ENCODE measurements around the gene PAPPA. TPM values are rescaled to one million over a fixed set of nuclear protein-coding genes. Genes with fewer than 3 reads are reported as not detected.

PAPPA gene
- total and polyA plus RNA-seq, 11 donors = 0.23 to 8.5 (median 2.1) TPM

- DNase-seq (no peak), ATAC-seq (no peak)
- Histone ChIP-seq H3K4me1 (no peaks in the 10 kb centered on the region), H3K27ac (no peak overlapping the region), H3K9me3 (no peaks in the 10 kb centered on the region), H3K4me3 (no peak overlapping the region), H3K27me3 (no peaks in the 10 kb centered on the region), H3K36me3 (no peaks in the 10 kb centered on the region)
- 75 to 94% (median 92%) methylated on average over 2 of the region's 2 CpGs for WGBS, 4 donors
- TF ChIP-seq POLR2A (IDR thresholded peaks at IDR 0.05) (no peak), CTCF (IDR thresholded peaks at IDR 0.05) (no peak)
- intact Hi-C loops (cut with DNase I) = no loop called here
Observed at GRCh38 chr9:116425244-116425643, 271.7 kb downstream of the PAPPA start.

- Histone ChIP-seq H3K4me3 (no peak overlapping the region), H3K27me3 (no peaks in the 10 kb centered on the region), H3K9me3 (no peaks in the 10 kb centered on the region), H3K36me3 (no peaks in the 10 kb centered on the region), H3K27ac (no peak overlapping the region), H3K4me1 (no peaks in the 10 kb centered on the region)
- TF ChIP-seq POLR2A (IDR thresholded peaks at IDR 0.05) (no peak), CTCF (IDR thresholded peaks at IDR 0.05) (no peak)
- 52 to 74% (median 65%) methylated on average over 3 of the region's 3 CpGs for WGBS, 4 donors
- intact Hi-C loops (cut with DNase I) = loop anchor here in 1 of 10 donors (10.0 kb wide), 1 partner anchor 114 kb away; no protein-coding TSS in a partner anchor
- DNase-seq (no peak), ATAC-seq (no peak)
Observed at GRCh38 chr9:116430849-116431248, 277.3 kb downstream of the PAPPA start.

- WGBS, 4 donors = 89 to 94% (median 91%) methylated on average over 1 of the region's 1 CpG
- ATAC-seq = no peak
- Histone ChIP-seq H3K4me1 (no peaks in the 10 kb centered on the region), H3K27me3 (no peaks in the 10 kb centered on the region), H3K27ac (no peak overlapping the region), H3K9me3 (no peaks in the 10 kb centered on the region), H3K4me3 (no peak overlapping the region), H3K36me3 (no peaks in the 10 kb centered on the region)
- no peak for DNase-seq
- intact Hi-C loops (cut with DNase I) = loop anchor here in 1 of 10 donors (10.0 kb wide), 1 partner anchor 113 kb away; no protein-coding TSS in a partner anchor
- TF ChIP-seq POLR2A (IDR thresholded peaks at IDR 0.05) (no peak), CTCF (IDR thresholded peaks at IDR 0.05) (no peak)
Observed at GRCh38 chr9:116432051-116432450, 278.5 kb downstream of the PAPPA start.

- Histone ChIP-seq H3K27me3 (no peaks in the 10 kb centered on the region), H3K4me1 (no peaks in the 10 kb centered on the region), H3K9me3 (no peaks in the 10 kb centered on the region), H3K36me3 (no peaks in the 10 kb centered on the region), H3K27ac (no peak overlapping the region), H3K4me3 (no peak overlapping the region)
- ATAC-seq = no peak
- 77 to 86% (median 83%) methylated on average over 4 of the region's 4 CpGs for WGBS, 4 donors
- DNase-seq = no peak
- TF ChIP-seq POLR2A (IDR thresholded peaks at IDR 0.05) (no peak), CTCF (IDR thresholded peaks at IDR 0.05) (no peak)
- intact Hi-C loops (cut with DNase I) = loop anchor here in 1 of 10 donors (10.0 kb wide), 1 partner anchor 110 kb away; no protein-coding TSS in a partner anchor
Observed at GRCh38 chr9:116434314-116434713, 280.7 kb downstream of the PAPPA start.
